Neuronal stem cell (in vitro differentiated cells): Measurements from ENCODE around the gene SYN1.

Experiments
- DNase-seq: peaks from one replicate; pipeline ENCODE4 v3.0.0-alpha.2; 2013; ENCODE audit warnings: low spot score
- H2AFZ ChIP-seq: one replicate; pipeline ENCODE4 v1.6.1; 2013; ENCODE audit warnings: mild to moderate bottlenecking, low read length, inconsistent platforms
- H2AK5ac ChIP-seq: 2 replicates; pipeline ENCODE4 v1.6.1; 2013; ENCODE audit warnings: low read depth, mild to moderate bottlenecking, inconsistent platforms, low read length, moderate library complexity, mixed read lengths
- H2BK120ac ChIP-seq: 2 replicates; pipeline ENCODE4 v1.6.1; 2013; ENCODE audit warnings: low read depth, mild to moderate bottlenecking, inconsistent platforms, low read length, moderate library complexity, mixed read lengths
- H2BK12ac ChIP-seq: one replicate; pipeline ENCODE4 v1.6.1; 2013; ENCODE audit warnings: low read length, inconsistent platforms
- H2BK15ac ChIP-seq: 2 replicates; pipeline ENCODE4 v1.6.1; 2013; ENCODE audit warnings: mild to moderate bottlenecking, low read length, inconsistent platforms, mixed read lengths
- H2BK5ac ChIP-seq: one replicate; pipeline ENCODE4 v1.6.1; 2013; ENCODE audit warnings: inconsistent platforms, mild to moderate bottlenecking, low read length, moderate library complexity
- H3K14ac ChIP-seq: one replicate; pipeline ENCODE4 v1.6.1; 2013; ENCODE audit warnings: low read length, inconsistent platforms
- H3K18ac ChIP-seq: 2 replicates; pipeline ENCODE4 v1.6.1; 2013; ENCODE audit warnings: low read length, inconsistent platforms
- H3K23ac ChIP-seq: 2 replicates; pipeline ENCODE4 v1.6.1; 2013; ENCODE audit warnings: low read depth, mild to moderate bottlenecking, mixed read lengths, low read length, inconsistent platforms; ENCODE audit not compliant: poor library complexity
- H3K27ac ChIP-seq: replicated peaks from 3 replicates; pipeline ENCODE4 v1.5.1; 2013; ENCODE audit warnings: low read length, inconsistent platforms
- H3K27me3 ChIP-seq, 3 experiments: 2 replicates each; pipeline ENCODE4 v1.6.1; 2013; ENCODE audit warnings: low read length in 3 of 3, mild to moderate bottlenecking in 2 of 3, inconsistent platforms in 1 of 3, low read depth in 1 of 3, mixed read lengths in 1 of 3, moderate library complexity in 1 of 3; ENCODE audit not compliant: control insufficient read depth in 3 of 3, insufficient read depth in 3 of 3
- H3K36me3 ChIP-seq, 2 donors: replicated peaks in 1 of 2; 2 replicates each; pipeline ENCODE4 v1.6.1; 2013; ENCODE audit warnings: low read length in 2 of 2; ENCODE audit not compliant: control insufficient read depth in 2 of 2, insufficient read depth in 2 of 2
- H3K4ac ChIP-seq: 2 replicates; pipeline ENCODE4 v1.6.1; 2013; ENCODE audit warnings: inconsistent platforms, mild to moderate bottlenecking, low read length, moderate library complexity
- H3K4me1 ChIP-seq, 2 donors: 1 replicate in 1 of 2; 2 replicates in 1 of 2; pipeline ENCODE4 v1.6.1; 2013; ENCODE audit warnings: low read length in 2 of 2, low read depth in 1 of 2; ENCODE audit not compliant: control insufficient read depth in 2 of 2, insufficient read depth in 1 of 2
- H3K4me2 ChIP-seq: one replicate; pipeline ENCODE4 v1.6.1; 2013; ENCODE audit warnings: mild to moderate bottlenecking, low read length, inconsistent platforms; ENCODE audit not compliant: insufficient read depth, poor library complexity, severe bottlenecking
- H3K4me3 ChIP-seq, 2 donors: 2 replicates each; pipeline ENCODE4 v1.5.1; 2013; ENCODE audit warnings: low read length in 2 of 2, mild to moderate bottlenecking in 2 of 2, inconsistent platforms in 1 of 2, moderate library complexity in 1 of 2
- H3K79me1 ChIP-seq: one replicate; pipeline ENCODE4 v1.6.1; 2013; ENCODE audit warnings: low read depth, mild to moderate bottlenecking, inconsistent platforms, low read length, moderate library complexity
- H3K9ac ChIP-seq: one replicate; pipeline ENCODE4 v1.6.1; 2013; ENCODE audit warnings: mild to moderate bottlenecking, low read depth, low read length, inconsistent platforms; ENCODE audit not compliant: poor library complexity
- H3K9me3 ChIP-seq, 2 donors: replicated peaks in 1 of 2; 2 replicates each; pipeline versions ENCODE3 to v1.6.1; 2013; ENCODE audit warnings: low read length in 2 of 2, mild to moderate bottlenecking in 2 of 2, inconsistent platforms in 1 of 2, low read depth in 1 of 2, mixed read lengths in 1 of 2, moderate library complexity in 1 of 2; ENCODE audit not compliant: control insufficient read depth in 2 of 2, insufficient read depth in 1 of 2
- H4K8ac ChIP-seq: one replicate; pipeline ENCODE4 v1.6.1; 2013; ENCODE audit warnings: low read depth, mild to moderate bottlenecking, inconsistent platforms, low read length, moderate library complexity
- H4K91ac ChIP-seq: one replicate; pipeline ENCODE4 v1.6.1; 2013; ENCODE audit warnings: low read length, low read depth, mild to moderate bottlenecking, inconsistent platforms; ENCODE audit not compliant: poor library complexity
- WGBS, 2 donors: extraction: QIAGEN DNeasy Blood & Tissue Kit; methylation state at CpG; one replicate each; pipeline ENCODE4 v1.1.7; 2013; ENCODE audit warnings: missing lambda C conversion rate in 2 of 2, mixed read lengths in 1 of 2; ENCODE audit not compliant: insufficient read length in 2 of 2, insufficient replicate concordance in 1 of 2; ENCODE audit errors: extremely low coverage in 2 of 2; 5-methylcytosine and 5-hydroxymethylcytosine counted together

Gene SYN1

DNA sequence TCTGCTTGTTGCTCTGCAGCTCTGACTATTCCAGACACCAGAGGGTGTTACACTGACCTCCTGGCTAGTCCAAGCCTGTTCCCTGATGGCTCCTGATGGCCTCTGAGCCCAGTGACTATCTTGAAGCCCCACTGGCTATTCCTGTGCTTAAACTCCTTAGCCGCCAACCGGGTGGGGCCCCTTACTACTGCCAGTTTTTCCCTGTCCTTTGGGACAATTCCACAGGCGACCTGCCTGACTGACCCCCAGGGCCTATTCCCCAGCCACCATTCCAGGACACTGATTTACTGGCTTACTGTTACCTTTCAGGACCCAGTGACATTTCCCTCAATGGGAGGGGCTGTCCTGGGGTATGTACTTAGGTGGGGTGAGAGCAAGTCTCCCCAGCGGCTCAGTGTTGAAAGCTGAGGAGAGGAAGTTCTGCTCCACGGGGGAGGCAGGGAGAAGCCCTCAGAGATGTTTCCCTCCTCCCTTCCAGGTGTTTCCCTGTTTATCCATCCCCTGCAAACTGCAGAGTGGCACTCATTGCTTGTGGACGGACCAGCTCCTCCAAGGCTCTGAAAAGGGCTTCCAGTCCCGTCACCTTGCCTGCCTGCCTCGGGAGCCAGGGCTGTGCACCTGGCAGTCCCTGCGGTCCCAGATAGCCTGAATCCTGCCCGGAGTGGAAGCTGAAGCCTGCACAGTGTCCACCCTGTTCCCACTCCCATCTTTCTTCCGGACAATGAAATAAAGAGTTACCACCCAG lies 33.4 kb downstream of the SYN1 start:
- Histone ChIP-seq H3K9ac (no peak overlapping the region), H3K4me3 (no peak overlapping the region), H2BK120ac (no peak overlapping the region), H3K23ac (no peak overlapping the region), H2BK15ac (no peak overlapping the region), H4K8ac (no peak overlapping the region), H2BK12ac (no peak overlapping the region), H3K18ac (no peak overlapping the region), H3K14ac (no peak overlapping the region), H2BK5ac (no peak overlapping the region), H3K9me3 (no peaks in the 10 kb centered on the region), H3K4ac (no peak overlapping the region), H3K79me1 (no peaks in the 10 kb centered on the region), H2AK5ac (no peak overlapping the region), H3K36me3 (peaks cover 0 to 18% of the 10 kb centered on the region in 2 donors), H3K4me1 (no peaks in the 10 kb centered on the region), H2AFZ (no peak overlapping the region), H3K4me2 (no peak overlapping the region), H4K91ac (no peak overlapping the region), H3K27ac (no peak overlapping the region), H3K27me3 (peaks cover 0 to 3% (median 0%) of the 10 kb centered on the region in 3 experiments)
- DNase-seq: no peak
- no CpG with 5 or more reads among the region's 11 CpGs for WGBS, 2 donors

DNA sequence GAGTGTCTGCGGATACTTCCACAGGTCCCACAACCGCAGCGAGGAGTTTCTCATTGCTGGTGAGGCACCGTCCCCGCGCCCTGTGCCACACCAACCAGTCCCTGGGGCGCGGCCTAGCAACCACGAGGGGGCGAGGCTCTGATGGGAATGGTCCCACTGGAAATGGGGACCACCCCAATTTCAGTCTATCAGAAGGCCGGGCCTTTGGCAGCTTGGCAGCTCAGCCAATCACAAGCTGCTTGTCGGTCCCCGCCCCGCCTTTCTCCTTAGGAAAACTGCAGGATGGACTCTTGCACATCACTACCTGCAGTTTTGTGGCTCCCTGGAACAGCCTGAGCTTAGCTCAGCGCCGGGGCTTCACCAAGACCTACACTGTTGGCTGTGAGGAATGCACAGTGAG lies 34.4 kb downstream of the SYN1 start:
- Histone ChIP-seq H3K36me3 (peaks cover 0 to 18% of the 10 kb centered on the region in 2 donors), H3K27me3 (peaks cover 0 to 3% (median 0%) of the 10 kb centered on the region in 3 experiments), H3K27ac (no peak overlapping the region), H3K18ac (no peak overlapping the region), H3K9me3 (no peaks in the 10 kb centered on the region), H3K79me1 (no peaks in the 10 kb centered on the region), H2BK12ac (no peak overlapping the region), H3K4me3 (no peak overlapping the region), H2AFZ (no peak overlapping the region), H2AK5ac (no peak overlapping the region), H3K4ac (no peak overlapping the region), H4K91ac (no peak overlapping the region), H3K23ac (no peak overlapping the region), H3K4me1 (no peaks in the 10 kb centered on the region), H2BK5ac (no peak overlapping the region), H3K4me2 (no peak overlapping the region), H2BK15ac (no peak overlapping the region), H3K14ac (no peak overlapping the region), H4K8ac (no peak overlapping the region), H2BK120ac (no peak overlapping the region), H3K9ac (no peak overlapping the region)
- no peak for DNase-seq
- no CpG with 5 or more reads among the region's 16 CpGs for WGBS, 2 donors

DNA sequence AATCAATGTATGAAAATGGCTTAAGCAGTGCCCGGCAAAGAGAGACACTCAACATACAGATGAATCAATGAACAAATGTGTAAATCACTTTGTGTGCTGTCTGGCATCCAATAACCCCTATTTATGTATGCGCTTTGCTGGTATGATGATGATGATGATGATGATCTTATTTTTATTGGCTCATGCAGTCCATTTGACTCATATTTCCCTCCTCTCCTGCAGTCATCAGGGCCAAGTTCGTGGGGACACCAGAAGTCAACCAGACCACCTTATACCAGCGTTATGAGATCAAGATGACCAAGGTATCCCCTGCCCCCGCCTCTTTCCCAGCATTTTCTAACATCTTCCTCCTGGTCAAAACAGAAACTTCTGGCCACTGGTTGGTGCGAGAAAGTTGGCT lies 34.9 kb downstream of the SYN1 start:
- Histone ChIP-seq H3K4ac (no peak overlapping the region), H3K4me3 (no peak overlapping the region), H3K9me3 (no peaks in the 10 kb centered on the region), H2AK5ac (no peak overlapping the region), H2BK120ac (no peak overlapping the region), H3K9ac (no peak overlapping the region), H4K8ac (no peak overlapping the region), H2BK5ac (no peak overlapping the region), H3K14ac (no peak overlapping the region), H3K4me1 (no peaks in the 10 kb centered on the region), H3K27ac (no peak overlapping the region), H3K36me3 (peaks cover 0 to 18% of the 10 kb centered on the region in 2 donors), H3K4me2 (no peak overlapping the region), H2BK15ac (no peak overlapping the region), H3K79me1 (no peaks in the 10 kb centered on the region), H3K27me3 (peaks cover 0 to 3% (median 0%) of the 10 kb centered on the region in 3 experiments), H2BK12ac (no peak overlapping the region), H3K23ac (no peak overlapping the region), H2AFZ (no peak overlapping the region), H4K91ac (no peak overlapping the region), H3K18ac (no peak overlapping the region)
- no peak for DNase-seq
- no CpG with 5 or more reads among the region's 6 CpGs for WGBS, 2 donors

DNA sequence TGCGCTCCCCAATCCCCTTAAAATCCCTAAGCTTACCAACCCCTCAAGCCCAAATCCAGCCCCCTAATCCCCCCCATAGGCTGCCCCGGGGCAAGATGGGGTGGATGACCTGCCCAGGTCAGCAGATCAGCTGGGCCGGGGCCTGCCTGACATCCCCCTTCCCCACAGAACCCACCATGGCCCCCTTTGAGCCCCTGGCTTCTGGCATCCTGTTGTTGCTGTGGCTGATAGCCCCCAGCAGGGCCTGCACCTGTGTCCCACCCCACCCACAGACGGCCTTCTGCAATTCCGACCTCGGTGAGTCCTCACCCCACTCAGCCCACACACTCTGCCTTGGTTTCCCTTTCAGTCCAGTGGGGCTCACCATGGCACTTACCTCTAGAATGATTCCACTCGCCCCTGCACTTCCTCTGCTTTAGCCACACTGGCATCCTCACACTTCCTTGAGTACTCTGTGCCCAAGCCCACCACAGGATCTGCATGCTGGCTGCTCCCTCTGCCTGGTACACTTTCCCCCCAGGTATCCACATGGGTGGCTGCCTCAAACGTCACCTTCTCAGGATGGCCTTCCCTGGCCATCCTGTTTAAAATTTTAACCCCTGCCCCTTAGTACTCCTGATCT lies 36.3 kb downstream of the SYN1 start:
- WGBS, 2 donors: 100% methylated on average over 1 of the region's 8 CpGs; no CpG with 5 or more reads in 1 of the 2 donors
- Histone ChIP-seq H3K4me2 (no peak overlapping the region), H3K9me3 (no peaks in the 10 kb centered on the region), H3K4ac (no peak overlapping the region), H2BK5ac (no peak overlapping the region), H4K8ac (no peak overlapping the region), H3K4me1 (no peaks in the 10 kb centered on the region), H3K27me3 (peaks cover 0 to 3% (median 0%) of the 10 kb centered on the region in 3 experiments), H4K91ac (no peak overlapping the region), H3K79me1 (no peaks in the 10 kb centered on the region), H2BK120ac (no peak overlapping the region), H3K4me3 (no peak overlapping the region), H3K9ac (no peak overlapping the region), H3K27ac (no peak overlapping the region), H3K14ac (no peak overlapping the region), H2AK5ac (no peak overlapping the region), H3K18ac (no peak overlapping the region), H2BK15ac (no peak overlapping the region), H2AFZ (no peak overlapping the region), H2BK12ac (no peak overlapping the region), H3K23ac (no peak overlapping the region), H3K36me3 (peaks cover 0 to 18% of the 10 kb centered on the region in 2 donors)
- no peak for DNase-seq
